Hepatocyte (in vitro differentiated cells): ENCODE results near the gene CACNG4.

Experiments used
- EZH2 ChIP-seq: fragments of 200-600 bp; sonication (generic); IDR thresholded peaks from 2 replicates; pipeline ENCODE4 v1.6.1; 2016; ENCODE audit warnings: antibody characterized with exemption, mild to moderate bottlenecking, borderline replicate concordance
- TF ChIP-seq, protein P1 (sequence below): fragments of 200-600 bp; sonication (generic); IDR thresholded peaks from 2 replicates; pipeline ENCODE4 v1.5.1; 2016; ENCODE audit warnings: antibody characterized with exemption, mild to moderate bottlenecking; ENCODE audit not compliant: poor library complexity

DNA sequence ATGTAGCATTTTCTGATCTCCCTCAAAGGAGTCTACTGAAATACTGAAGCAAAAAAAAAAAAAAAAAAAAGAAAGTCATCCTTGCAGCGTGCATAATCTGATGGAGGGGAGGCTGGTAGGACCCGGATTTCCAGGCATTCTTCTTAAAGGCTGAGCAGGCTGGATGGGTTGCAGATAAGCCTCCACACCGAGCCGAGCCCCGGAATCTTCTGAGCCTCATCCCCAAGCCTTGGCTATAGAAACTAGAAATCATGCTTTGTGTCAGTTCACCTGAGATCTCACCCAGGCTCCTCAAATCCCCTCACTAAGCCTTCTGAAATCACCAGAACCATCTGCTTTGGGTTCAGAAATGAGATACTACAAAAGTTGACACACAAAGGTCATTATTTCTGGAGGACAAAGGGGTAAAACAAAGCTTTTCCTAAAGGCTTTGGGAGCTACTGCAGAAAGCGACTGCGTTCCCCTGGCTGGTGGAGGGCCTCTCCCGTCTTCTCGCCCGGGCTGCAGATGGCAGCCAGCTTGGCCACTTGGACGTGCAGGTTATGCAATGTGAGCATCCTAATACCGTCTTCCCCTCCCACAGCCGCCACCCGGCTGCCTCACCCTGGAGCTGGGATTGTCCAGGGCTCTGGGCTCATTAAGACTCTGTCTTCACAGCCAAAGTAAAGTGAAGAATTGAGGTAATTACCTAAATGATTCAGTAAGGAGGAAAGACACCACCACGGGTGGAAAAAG is 4.7 kb upstream of the CACNG4 start:
- TF ChIP-seq, protein P1, sequence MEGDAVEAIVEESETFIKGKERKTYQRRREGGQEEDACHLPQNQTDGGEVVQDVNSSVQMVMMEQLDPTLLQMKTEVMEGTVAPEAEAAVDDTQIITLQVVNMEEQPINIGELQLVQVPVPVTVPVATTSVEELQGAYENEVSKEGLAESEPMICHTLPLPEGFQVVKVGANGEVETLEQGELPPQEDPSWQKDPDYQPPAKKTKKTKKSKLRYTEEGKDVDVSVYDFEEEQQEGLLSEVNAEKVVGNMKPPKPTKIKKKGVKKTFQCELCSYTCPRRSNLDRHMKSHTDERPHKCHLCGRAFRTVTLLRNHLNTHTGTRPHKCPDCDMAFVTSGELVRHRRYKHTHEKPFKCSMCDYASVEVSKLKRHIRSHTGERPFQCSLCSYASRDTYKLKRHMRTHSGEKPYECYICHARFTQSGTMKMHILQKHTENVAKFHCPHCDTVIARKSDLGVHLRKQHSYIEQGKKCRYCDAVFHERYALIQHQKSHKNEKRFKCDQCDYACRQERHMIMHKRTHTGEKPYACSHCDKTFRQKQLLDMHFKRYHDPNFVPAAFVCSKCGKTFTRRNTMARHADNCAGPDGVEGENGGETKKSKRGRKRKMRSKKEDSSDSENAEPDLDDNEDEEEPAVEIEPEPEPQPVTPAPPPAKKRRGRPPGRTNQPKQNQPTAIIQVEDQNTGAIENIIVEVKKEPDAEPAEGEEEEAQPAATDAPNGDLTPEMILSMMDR: no peak
- no peak for TF ChIP-seq EZH2
